GM12878 (cell line): Measurements from ENCODE around the gene DSTYK. TPM values are rescaled to one million over a fixed set of nuclear protein-coding genes. Genes with fewer than 3 reads are reported as not detected.

Experiments used
- CREB1 ChIP-seq: IDR thresholded peaks from 2 replicates; pipeline ENCODE4 v1.6.1; 2012; ENCODE audit warnings: low read depth, mild to moderate bottlenecking, inconsistent platforms
- DPF2 ChIP-seq: fragments of 450-650 bp; IDR thresholded peaks from 2 replicates; pipeline ENCODE4 v1.6.1; 2017; ENCODE audit warnings: mild to moderate bottlenecking
- IKZF2 ChIP-seq, 2 experiments: fragments of 450-650 bp; IDR thresholded peaks; 2 replicates each; pipeline ENCODE4 v1.6.1; 2017; ENCODE audit warnings: mild to moderate bottlenecking in 2 of 2, moderate library complexity in 2 of 2
- NBN ChIP-seq: fragments of 450-650 bp; IDR thresholded peaks from 2 replicates; pipeline ENCODE4 v1.6.1; 2016
- RUNX3 ChIP-seq: IDR thresholded peaks from 2 replicates; pipeline ENCODE4 v1.6.1; 2012; ENCODE audit warnings: low read length, inconsistent platforms
- SKIL ChIP-seq: fragments of 450-650 bp; IDR thresholded peaks from 2 replicates; pipeline ENCODE4 v1.6.1; 2017; ENCODE audit warnings: mild to moderate bottlenecking, low read depth, inconsistent platforms; ENCODE audit not compliant: poor library complexity, severe bottlenecking
- ZBTB33 ChIP-seq: fragments of 450-650 bp; IDR thresholded peaks from 2 replicates; pipeline ENCODE4 v1.6.1; 2017; ENCODE audit warnings: mild to moderate bottlenecking
- ZBTB40 ChIP-seq: fragments of 450-650 bp; IDR thresholded peaks from 2 replicates; pipeline ENCODE4 v1.6.1; 2016; ENCODE audit warnings: mild to moderate bottlenecking, moderate library complexity, borderline replicate concordance
- ZSCAN29 ChIP-seq: fragments of 450-650 bp; IDR thresholded peaks from 2 replicates; pipeline ENCODE4 v1.6.1; 2017; ENCODE audit warnings: mild to moderate bottlenecking, moderate library complexity
- polyA plus RNA-seq, 11 experiments: library from polyadenylated mRNA; depleted of rRNA in 4 of 11; unstranded in 6 of 11; stranded (reverse) in 5 of 11; fragments of >200 nt; fragmentation: Nextera tagmentation in 4 of 11; fragmentation: Illumina TruSeq in 1 of 11; extraction: Ambion mirVana in 4 of 11; extraction: Trizol in 1 of 11; gene quantifications; 1 replicate in 1 of 11; 2 replicates in 10 of 11; pipeline versions ENCODE4 v1.2.1 to v1.2.3, GENCODE V29; 2011 to 2016; ENCODE audit warnings: inconsistent platforms in 2 of 11, missing spikeins in 2 of 11, low read depth in 1 of 11
- total RNA-seq, 4 experiments: library from RNA; depleted of rRNA in 3 of 4; stranded (reverse); fragments of >200 nt in 3 of 4; fragmentation: Illumina TruSeq in 1 of 4; extraction: Trizol in 1 of 4; gene quantifications; 2 replicates each; pipeline versions ENCODE4 v1.2.1 to v1.2.3, GENCODE V29; 2013 to 2021
- TF ChIP-seq, protein P1 (sequence below): fragments of 450-650 bp; IDR thresholded peaks from 2 replicates; pipeline ENCODE4 v1.6.1; 2016; ENCODE audit warnings: mild to moderate bottlenecking

Gene DSTYK
- total and polyA plus RNA-seq, 10 of the 15 experiments (the other 5 are each of a cell fraction or from before 2014, with no cell fraction given), result 2.7 to 5.5 (median 3.6) TPM

GRCh38 chr1:205237526-205238484 lies 26.3 kb upstream of the DSTYK start (continued):
- TF ChIP-seq, protein P1, sequence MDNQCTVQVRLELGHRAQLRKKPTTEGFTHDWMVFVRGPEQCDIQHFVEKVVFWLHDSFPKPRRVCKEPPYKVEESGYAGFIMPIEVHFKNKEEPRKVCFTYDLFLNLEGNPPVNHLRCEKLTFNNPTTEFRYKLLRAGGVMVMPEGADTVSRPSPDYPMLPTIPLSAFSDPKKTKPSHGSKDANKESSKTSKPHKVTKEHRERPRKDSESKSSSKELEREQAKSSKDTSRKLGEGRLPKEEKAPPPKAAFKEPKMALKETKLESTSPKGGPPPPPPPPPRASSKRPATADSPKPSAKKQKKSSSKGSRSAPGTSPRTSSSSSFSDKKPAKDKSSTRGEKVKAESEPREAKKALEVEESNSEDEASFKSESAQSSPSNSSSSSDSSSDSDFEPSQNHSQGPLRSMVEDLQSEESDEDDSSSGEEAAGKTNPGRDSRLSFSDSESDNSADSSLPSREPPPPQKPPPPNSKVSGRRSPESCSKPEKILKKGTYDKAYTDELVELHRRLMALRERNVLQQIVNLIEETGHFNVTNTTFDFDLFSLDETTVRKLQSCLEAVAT, result 0 out of 2 replicates have a peak, but pooled peaks have one; percentile 25
- no peak for TF ChIP-seq ZBTB33
- TF ChIP-seq NBN, result peak; percentile 64; the same call in 1 of the 2 replicates
- TF ChIP-seq IKZF2 (IDR thresholded peaks at IDR 0.05), result peak; percentile 74 to 79
- 0 out of 2 replicates have a peak, but pooled peaks have one; percentile 37 for TF ChIP-seq DPF2
- no peak for TF ChIP-seq ZSCAN29
- TF ChIP-seq SKIL, result peak; percentile 20
- TF ChIP-seq RUNX3, result peak; percentile 9; the same call in 1 of the 2 replicates
- TF ChIP-seq ZBTB40, result no peak
- TF ChIP-seq CREB1, result peak; percentile 80
